ENCODE measurements around the gene FBXL7. TPM values are rescaled to one million over a fixed set of nuclear protein-coding genes. Genes with fewer than 3 reads are reported as not detected.

Gene FBXL7
- total and polyA plus RNA-seq, 2 experiments from 2014 or later = 4.5 to 15.2 TPM

DNA sequence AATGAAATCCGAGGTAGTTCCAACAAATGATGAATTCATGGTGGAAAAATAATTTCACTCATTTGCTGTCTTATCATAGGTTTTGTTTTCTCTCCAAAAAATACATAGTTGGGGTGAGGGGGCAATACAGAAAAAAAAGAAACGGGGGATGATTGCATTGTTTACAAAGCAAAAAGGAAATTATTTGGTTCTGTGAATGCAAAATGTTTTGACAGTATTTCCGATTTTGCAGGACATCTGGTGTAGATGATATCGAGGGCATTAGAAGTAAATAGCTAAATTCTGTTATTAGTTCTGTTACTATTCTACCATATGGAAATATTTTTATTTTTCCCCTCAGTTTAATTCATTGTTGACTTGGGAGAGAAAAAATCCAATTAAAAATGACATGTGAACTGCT lies 477.9 kb downstream of the FBXL7 start:
- Mint-ChIP-seq H3K4me1 (no peaks in the 10 kb centered on the region), H3K27me3 (ENCODE audit: insufficient read depth, low read depth, poor library complexity) (peaks cover 1% of the 10 kb centered on the region), H3K4me3 (no peak overlapping the region), H3K9me3 (no peaks in the 10 kb centered on the region), H3K27ac (no peak overlapping the region), H3K36me3 (ENCODE audit: low read depth) (no peaks in the 10 kb centered on the region)
- Histone ChIP-seq H3K4me3 (no peak overlapping the region), H3K4me1 (ENCODE audit: insufficient read depth) (no peaks in the 10 kb centered on the region), H3K36me3 (ENCODE audit: insufficient read depth) (no peaks in the 10 kb centered on the region), H3F3A (replicated peaks; ENCODE audit: low read depth) (no peaks in the 10 kb centered on the region), H3K27me3 (ENCODE audit: insufficient read depth) (no peaks in the 10 kb centered on the region), H3K9me2 (ENCODE audit: insufficient read depth) (peaks cover 5% of the 10 kb centered on the region; the same call in 1 of the 2 replicates), H3K4me2 (no peak overlapping the region), H3K79me2 (replicated peaks; ENCODE audit: insufficient read depth) (no peaks in the 10 kb centered on the region), H4K20me1 (replicated peaks; ENCODE audit: insufficient read depth) (no peaks in the 10 kb centered on the region), H3K27ac (ENCODE audit: low read depth) (no peak overlapping the region), H2AFZ (no peak overlapping the region)
- TF ChIP-seq, protein P1, sequence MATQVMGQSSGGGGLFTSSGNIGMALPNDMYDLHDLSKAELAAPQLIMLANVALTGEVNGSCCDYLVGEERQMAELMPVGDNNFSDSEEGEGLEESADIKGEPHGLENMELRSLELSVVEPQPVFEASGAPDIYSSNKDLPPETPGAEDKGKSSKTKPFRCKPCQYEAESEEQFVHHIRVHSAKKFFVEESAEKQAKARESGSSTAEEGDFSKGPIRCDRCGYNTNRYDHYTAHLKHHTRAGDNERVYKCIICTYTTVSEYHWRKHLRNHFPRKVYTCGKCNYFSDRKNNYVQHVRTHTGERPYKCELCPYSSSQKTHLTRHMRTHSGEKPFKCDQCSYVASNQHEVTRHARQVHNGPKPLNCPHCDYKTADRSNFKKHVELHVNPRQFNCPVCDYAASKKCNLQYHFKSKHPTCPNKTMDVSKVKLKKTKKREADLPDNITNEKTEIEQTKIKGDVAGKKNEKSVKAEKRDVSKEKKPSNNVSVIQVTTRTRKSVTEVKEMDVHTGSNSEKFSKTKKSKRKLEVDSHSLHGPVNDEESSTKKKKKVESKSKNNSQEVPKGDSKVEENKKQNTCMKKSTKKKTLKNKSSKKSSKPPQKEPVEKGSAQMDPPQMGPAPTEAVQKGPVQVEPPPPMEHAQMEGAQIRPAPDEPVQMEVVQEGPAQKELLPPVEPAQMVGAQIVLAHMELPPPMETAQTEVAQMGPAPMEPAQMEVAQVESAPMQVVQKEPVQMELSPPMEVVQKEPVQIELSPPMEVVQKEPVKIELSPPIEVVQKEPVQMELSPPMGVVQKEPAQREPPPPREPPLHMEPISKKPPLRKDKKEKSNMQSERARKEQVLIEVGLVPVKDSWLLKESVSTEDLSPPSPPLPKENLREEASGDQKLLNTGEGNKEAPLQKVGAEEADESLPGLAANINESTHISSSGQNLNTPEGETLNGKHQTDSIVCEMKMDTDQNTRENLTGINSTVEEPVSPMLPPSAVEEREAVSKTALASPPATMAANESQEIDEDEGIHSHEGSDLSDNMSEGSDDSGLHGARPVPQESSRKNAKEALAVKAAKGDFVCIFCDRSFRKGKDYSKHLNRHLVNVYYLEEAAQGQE (IDR thresholded peaks at IDR 0.05; ENCODE audit: unreplicated experiment) = no peak
- DNase-seq (ENCODE audit: low spot score) = no peak
- ATAC-seq = no peak

DNA sequence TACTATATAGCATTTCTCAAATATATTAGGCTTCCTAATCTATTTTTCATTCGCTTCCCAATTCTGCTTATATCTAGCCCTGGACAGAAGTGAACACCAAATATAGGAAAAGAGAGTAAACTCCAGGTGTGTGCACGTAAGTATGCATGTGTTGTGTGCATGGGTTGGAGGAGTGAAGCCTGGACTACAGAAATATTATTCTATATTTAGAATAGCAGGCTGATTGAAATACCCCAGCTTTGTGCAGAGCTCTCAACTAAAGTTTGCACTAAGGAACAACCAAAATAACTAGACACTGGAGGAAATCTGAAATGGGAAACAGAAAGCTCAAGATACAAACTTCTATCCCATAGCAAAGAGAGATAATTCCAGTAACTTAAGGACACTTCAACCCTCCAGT lies 480.9 kb downstream of the FBXL7 start:
- Histone ChIP-seq H3K27ac (ENCODE audit: low read depth) (no peak overlapping the region), H3K4me3 (no peak overlapping the region), H3F3A (replicated peaks; ENCODE audit: low read depth) (no peaks in the 10 kb centered on the region), H3K4me2 (no peak overlapping the region), H3K27me3 (ENCODE audit: insufficient read depth) (no peaks in the 10 kb centered on the region), H3K36me3 (ENCODE audit: insufficient read depth) (no peaks in the 10 kb centered on the region), H3K9me2 (ENCODE audit: insufficient read depth) (no peaks in the 10 kb centered on the region), H2AFZ (no peak overlapping the region), H4K20me1 (replicated peaks; ENCODE audit: insufficient read depth) (no peaks in the 10 kb centered on the region), H3K79me2 (replicated peaks; ENCODE audit: insufficient read depth) (no peaks in the 10 kb centered on the region), H3K4me1 (ENCODE audit: insufficient read depth) (no peaks in the 10 kb centered on the region)
- H3K27me3 Mint-ChIP-seq (ENCODE audit: insufficient read depth, low read depth, poor library complexity) = peaks cover 1% of the 10 kb centered on the region
- ATAC-seq = no peak
- H3K36me3 Mint-ChIP-seq (ENCODE audit: low read depth) = no peaks in the 10 kb centered on the region
- no peaks in the 10 kb centered on the region for H3K4me1 Mint-ChIP-seq
- H3K4me3 Mint-ChIP-seq = no peak overlapping the region
- H3K27ac Mint-ChIP-seq = no peak overlapping the region
- H3K9me3 Mint-ChIP-seq = no peaks in the 10 kb centered on the region
- DNase-seq (ENCODE audit: low spot score) = no peak
- TF ChIP-seq, protein P2, sequence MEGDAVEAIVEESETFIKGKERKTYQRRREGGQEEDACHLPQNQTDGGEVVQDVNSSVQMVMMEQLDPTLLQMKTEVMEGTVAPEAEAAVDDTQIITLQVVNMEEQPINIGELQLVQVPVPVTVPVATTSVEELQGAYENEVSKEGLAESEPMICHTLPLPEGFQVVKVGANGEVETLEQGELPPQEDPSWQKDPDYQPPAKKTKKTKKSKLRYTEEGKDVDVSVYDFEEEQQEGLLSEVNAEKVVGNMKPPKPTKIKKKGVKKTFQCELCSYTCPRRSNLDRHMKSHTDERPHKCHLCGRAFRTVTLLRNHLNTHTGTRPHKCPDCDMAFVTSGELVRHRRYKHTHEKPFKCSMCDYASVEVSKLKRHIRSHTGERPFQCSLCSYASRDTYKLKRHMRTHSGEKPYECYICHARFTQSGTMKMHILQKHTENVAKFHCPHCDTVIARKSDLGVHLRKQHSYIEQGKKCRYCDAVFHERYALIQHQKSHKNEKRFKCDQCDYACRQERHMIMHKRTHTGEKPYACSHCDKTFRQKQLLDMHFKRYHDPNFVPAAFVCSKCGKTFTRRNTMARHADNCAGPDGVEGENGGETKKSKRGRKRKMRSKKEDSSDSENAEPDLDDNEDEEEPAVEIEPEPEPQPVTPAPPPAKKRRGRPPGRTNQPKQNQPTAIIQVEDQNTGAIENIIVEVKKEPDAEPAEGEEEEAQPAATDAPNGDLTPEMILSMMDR (conservative IDR thresholded peaks at IDR 0.05; ENCODE audit: low read depth in 2 of 2) = no peak
- TF ChIP-seq ZNF114 (CRISPR knock-in tag; IDR thresholded peaks at IDR 0.05) (no peak), STAT1 (IDR thresholded peaks at IDR 0.05; ENCODE audit: unreplicated experiment) (no peak), ZNF331 (CRISPR knock-in tag; IDR thresholded peaks at IDR 0.05; ENCODE audit: low read depth) (no peak), CREB1 (CRISPR knock-in tag; IDR thresholded peaks at IDR 0.05; ENCODE audit: low read depth) (no peak)
- TF ChIP-seq, protein P1 (IDR thresholded peaks at IDR 0.05; ENCODE audit: unreplicated experiment) = no peak
